ENCODE results near the gene MLIP.

The MLIP gene

DNA sequence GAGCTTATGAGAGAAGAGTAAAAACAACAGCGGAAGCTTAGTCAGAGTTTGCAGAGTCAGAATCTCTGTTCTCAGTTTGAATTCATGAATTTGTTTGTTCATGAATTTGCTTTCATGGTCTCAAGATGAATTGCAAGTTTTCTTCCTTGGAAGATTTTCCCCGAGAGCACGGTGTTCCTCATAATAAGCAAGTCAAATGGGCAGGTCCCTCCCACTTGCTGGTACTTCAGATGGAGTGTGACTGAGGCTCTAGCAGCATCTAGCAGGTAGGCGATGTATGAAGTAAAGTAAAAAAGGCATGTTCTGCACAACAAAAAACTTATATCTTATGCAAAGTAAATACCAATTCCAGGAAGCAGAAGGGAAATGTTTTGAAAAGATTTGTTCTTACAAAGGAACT, 15.5 kb upstream of the MLIP start:
- no peak for DNase-seq (ENCODE audit: low read depth)
- TF ChIP-seq, protein P1, sequence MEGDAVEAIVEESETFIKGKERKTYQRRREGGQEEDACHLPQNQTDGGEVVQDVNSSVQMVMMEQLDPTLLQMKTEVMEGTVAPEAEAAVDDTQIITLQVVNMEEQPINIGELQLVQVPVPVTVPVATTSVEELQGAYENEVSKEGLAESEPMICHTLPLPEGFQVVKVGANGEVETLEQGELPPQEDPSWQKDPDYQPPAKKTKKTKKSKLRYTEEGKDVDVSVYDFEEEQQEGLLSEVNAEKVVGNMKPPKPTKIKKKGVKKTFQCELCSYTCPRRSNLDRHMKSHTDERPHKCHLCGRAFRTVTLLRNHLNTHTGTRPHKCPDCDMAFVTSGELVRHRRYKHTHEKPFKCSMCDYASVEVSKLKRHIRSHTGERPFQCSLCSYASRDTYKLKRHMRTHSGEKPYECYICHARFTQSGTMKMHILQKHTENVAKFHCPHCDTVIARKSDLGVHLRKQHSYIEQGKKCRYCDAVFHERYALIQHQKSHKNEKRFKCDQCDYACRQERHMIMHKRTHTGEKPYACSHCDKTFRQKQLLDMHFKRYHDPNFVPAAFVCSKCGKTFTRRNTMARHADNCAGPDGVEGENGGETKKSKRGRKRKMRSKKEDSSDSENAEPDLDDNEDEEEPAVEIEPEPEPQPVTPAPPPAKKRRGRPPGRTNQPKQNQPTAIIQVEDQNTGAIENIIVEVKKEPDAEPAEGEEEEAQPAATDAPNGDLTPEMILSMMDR (conservative IDR thresholded peaks at IDR 0.05; ENCODE audit: low read depth, low read length): no peak
- no peak overlapping the region for H3K4me3 ChIP-seq (ENCODE audit: low read depth, low read length)

DNA sequence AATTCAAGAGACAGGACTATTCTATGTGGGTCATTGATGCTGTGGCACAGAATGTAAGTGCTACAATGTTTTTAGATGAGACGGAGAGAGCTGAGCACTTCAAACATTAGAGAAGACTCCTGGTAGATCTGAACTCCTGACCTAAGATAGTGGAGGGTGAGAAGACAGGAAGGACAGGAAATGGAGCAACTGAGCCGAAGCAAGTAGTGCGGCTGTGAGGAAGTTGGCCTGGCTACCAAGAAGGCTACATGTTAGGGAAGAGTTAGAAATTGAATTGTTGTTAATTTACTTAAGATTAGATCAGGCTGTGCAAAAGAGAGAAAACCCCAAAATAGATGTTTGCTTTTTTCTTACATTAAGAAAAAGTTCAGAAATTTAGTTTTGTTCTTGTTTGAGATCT, 14.4 kb upstream of the MLIP start:
- H3K4me3 ChIP-seq (ENCODE audit: low read depth, low read length): no peak overlapping the region
- TF ChIP-seq, protein P1 (conservative IDR thresholded peaks at IDR 0.05; ENCODE audit: low read depth, low read length): no peak
- DNase-seq (ENCODE audit: low read depth): no peak

DNA sequence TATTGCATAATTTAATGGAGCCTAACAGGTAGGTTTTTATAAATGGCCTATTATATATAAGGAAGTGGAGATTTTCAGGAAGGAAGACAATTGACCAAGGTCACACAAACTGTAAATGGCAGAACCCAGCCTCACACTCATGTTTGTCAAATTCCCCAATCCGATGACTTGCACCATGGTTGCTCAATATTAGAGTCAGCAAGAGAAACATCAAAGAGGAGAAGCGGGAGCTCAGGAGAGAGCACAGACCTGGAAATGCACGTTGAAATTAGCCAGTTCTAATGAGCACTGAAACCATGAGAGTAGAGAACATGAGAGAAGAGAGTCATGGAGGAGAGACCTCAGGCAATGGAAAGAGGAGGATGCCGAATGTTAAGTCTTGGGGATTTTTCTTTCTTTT, 13.5 kb upstream of the MLIP start:
- no peak for DNase-seq (ENCODE audit: low read depth)
- TF ChIP-seq, protein P1 (conservative IDR thresholded peaks at IDR 0.05; ENCODE audit: low read depth, low read length): no peak
- no peak overlapping the region for H3K4me3 ChIP-seq (ENCODE audit: low read depth, low read length)

DNA sequence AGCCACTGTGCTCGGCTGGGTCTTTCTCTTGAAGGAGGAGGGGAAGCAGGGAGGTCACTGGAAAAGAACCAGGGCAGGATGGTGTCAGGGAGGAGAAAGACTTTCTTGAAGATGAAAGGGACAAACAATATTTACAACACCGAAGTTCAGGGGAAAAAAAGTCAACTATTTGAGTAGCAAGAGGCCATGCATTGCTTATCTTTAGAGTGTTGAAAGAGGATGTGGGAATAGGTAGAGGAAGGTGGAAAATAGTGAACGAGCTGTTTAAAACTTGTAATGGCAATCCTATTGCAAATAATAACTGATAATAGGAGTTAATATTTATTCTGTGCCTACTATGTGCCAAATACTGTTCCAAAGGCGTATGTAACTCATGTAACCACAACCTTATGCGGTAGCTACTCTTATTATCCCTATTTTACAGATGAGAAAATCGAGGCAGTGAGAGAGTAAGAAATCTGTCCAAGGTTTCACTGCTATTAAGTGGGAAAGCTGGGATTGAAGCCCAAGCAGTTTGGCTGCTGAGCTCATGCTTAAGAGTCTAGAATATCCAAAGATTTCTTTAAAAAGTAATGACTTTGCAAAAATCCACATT, 12.7 kb upstream of the MLIP start:
- TF ChIP-seq, protein P1 (conservative IDR thresholded peaks at IDR 0.05; ENCODE audit: low read depth, low read length): no peak
- no peak overlapping the region for H3K4me3 ChIP-seq (ENCODE audit: low read depth, low read length)
- DNase-seq (ENCODE audit: low read depth): no peak

DNA sequence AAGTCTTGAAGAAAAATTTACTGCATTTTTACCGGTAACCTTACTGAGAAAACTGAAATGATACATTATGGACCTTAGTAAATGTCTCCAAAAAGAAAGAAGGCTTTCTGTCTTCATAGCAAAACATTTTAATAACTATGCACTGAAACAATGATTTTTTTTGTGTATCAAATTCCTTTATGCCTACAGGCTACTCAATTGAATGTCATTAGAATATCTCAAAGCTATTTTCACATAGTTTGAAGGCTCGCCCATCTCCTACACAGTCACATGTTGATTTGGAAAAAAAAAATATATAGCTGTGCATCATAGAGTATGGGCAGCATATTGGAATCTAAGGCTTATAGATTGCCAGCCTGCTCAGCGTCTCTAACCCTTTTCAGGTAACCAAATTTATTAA, 12.0 kb upstream of the MLIP start:
- no peak for DNase-seq (ENCODE audit: low read depth)
- TF ChIP-seq, protein P1 (conservative IDR thresholded peaks at IDR 0.05; ENCODE audit: low read depth, low read length): no peak
- no peak overlapping the region for H3K4me3 ChIP-seq (ENCODE audit: low read depth, low read length)

DNA sequence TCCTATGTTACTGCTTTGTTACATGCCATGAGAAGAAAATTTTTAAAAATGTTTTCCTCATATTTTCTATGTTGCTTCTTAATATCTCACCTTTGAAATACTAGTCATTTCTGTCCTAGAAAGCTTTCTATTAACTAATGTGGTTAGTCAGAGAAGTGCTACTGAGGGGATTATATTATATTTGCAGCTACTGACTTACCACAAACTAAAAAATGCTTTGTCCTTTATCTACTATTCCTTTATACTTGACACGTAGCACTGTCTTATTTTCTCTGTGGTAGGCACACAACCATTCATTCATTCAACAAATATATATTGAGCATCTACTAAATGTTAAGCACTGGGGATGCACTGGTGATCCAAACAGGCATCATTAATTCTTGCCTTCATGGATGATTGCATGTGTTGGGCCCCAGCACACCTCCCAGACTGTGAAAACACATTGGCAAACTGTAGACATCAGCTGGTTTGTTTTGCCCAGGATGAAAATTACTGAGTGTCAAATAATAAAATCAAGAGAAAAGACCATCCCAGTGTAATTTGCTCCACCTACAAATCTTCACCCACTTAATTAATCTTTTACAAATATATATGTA, 10.7 kb upstream of the MLIP start:
- H3K4me3 ChIP-seq (ENCODE audit: low read depth, low read length): no peak overlapping the region
- TF ChIP-seq, protein P1 (conservative IDR thresholded peaks at IDR 0.05; ENCODE audit: low read depth, low read length): no peak
- no peak for DNase-seq (ENCODE audit: low read depth)

DNA sequence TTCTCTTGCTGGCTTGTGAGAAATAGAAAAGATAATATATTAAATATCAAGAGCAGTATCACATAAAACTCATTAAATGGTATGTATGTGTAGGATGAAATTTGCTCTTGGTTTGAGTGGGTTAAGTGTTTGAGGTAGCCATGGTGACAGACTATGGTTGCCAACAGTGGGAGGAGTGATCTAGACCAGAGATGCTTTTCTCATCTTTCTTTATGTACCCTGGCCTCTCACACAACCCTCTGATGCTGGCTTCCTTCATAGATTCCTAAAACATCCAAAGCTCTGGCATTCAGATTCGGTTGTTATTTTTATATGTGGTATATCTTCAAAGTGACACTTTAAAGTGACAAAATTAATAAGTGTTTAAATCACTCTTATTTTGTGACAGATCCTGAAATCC, 9.0 kb upstream of the MLIP start:
- TF ChIP-seq, protein P1 (conservative IDR thresholded peaks at IDR 0.05; ENCODE audit: low read depth, low read length): no peak
- DNase-seq (ENCODE audit: low read depth): no peak
- no peak overlapping the region for H3K4me3 ChIP-seq (ENCODE audit: low read depth, low read length)
